ENCODE measurements around the gene PPARD.
"Not testable (repeated sequence)": the region's sequence is repeated elsewhere in the genome, so short reads cannot be mapped to it uniquely, and the experiment has no call there.

PPARD gene

GRCh38 chr6:35435074-35435837, 92.9 kb downstream of the PPARD start:
- no peak for DNase-seq (ENCODE audit: low read depth in 1 of 2, low spot score in 1 of 2)

GRCh38 chr6:35436071-35436857, 93.9 kb downstream of the PPARD start:
- DNase-seq (ENCODE audit: low read depth in 1 of 2, low spot score in 1 of 2), result no peak

- DNase-seq (ENCODE audit: low read depth in 1 of 2, low spot score in 1 of 2), result not testable (repeated sequence)
Measured at GRCh38 chr6:35438378-35439065, 96.2 kb downstream of the PPARD start.

GRCh38 chr6:35439308-35439707, 97.0 kb downstream of the PPARD start:
- DNase-seq (ENCODE audit: low read depth in 1 of 2, low spot score in 1 of 2), result no peak

- DNase-seq (ENCODE audit: low read depth in 1 of 2, low spot score in 1 of 2), result no peak
Measured at GRCh38 chr6:35441205-35441604, 98.8 kb downstream of the PPARD start.

GRCh38 chr6:35441642-35442041, 99.3 kb downstream of the PPARD start:
- DNase-seq (ENCODE audit: low read depth in 1 of 2, low spot score in 1 of 2), result no peak

- no peak for DNase-seq (ENCODE audit: low read depth in 1 of 2, low spot score in 1 of 2)
Measured at GRCh38 chr6:35442693-35443092, 100.3 kb downstream of the PPARD start.

GRCh38 chr6:35443341-35444030, 101.1 kb downstream of the PPARD start:
- no peak for DNase-seq (ENCODE audit: low read depth in 1 of 2, low spot score in 1 of 2)

- no peak for DNase-seq (ENCODE audit: low read depth in 1 of 2, low spot score in 1 of 2)
Measured at GRCh38 chr6:35445691-35446090, 103.3 kb downstream of the PPARD start.

- DNase-seq (ENCODE audit: low read depth in 1 of 2, low spot score in 1 of 2), result no peak
Measured at GRCh38 chr6:35448191-35448590, 105.8 kb downstream of the PPARD start.

- no peak for DNase-seq (ENCODE audit: low read depth in 1 of 2, low spot score in 1 of 2)
Measured at GRCh38 chr6:35449287-35449881, 107.0 kb downstream of the PPARD start.

- no peak for DNase-seq (ENCODE audit: low read depth in 1 of 2, low spot score in 1 of 2)
Measured at GRCh38 chr6:35451354-35452182, 109.2 kb downstream of the PPARD start.

- peak; percentile 79 to 86 for DNase-seq (ENCODE audit: low read depth in 1 of 2, low spot score in 1 of 2)
Measured at GRCh38 chr6:35452183-35453090, 110.1 kb downstream of the PPARD start, which contains the start of gene FANCE. Gene FANCE (plus strand): TSS chr6:35452338. CDS start chr6:35452546, 208 bp downstream.

GRCh38 chr6:35453236-35453635, 110.9 kb downstream of the PPARD start:
- no peak for DNase-seq (ENCODE audit: low read depth in 1 of 2, low spot score in 1 of 2)

- DNase-seq (ENCODE audit: low read depth in 1 of 2, low spot score in 1 of 2), result no peak
Measured at GRCh38 chr6:35454391-35455110, 112.2 kb downstream of the PPARD start.

- DNase-seq (ENCODE audit: low read depth in 1 of 2, low spot score in 1 of 2), result no peak
Measured at GRCh38 chr6:35457907-35458306, 115.5 kb downstream of the PPARD start.

- no peak for DNase-seq (ENCODE audit: low read depth in 1 of 2, low spot score in 1 of 2)
Measured at GRCh38 chr6:35461270-35461669, 118.9 kb downstream of the PPARD start.

GRCh38 chr6:35463292-35463691, 120.9 kb downstream of the PPARD start:
- no peak for DNase-seq (ENCODE audit: low read depth in 1 of 2, low spot score in 1 of 2)

Data from activated T-helper 1 cell treated with anti-CD3 and anti-CD28 coated beads, Interleukin-2, amount 50 U/mL, for 16 hours (primary cell).